HCT116 (cell line): Measurements from ENCODE around the gene CFAP74.

Experiments used
- CBX3 ChIP-seq: IDR thresholded peaks from 2 replicates; pipeline ENCODE4 v1.6.1; 2012; ENCODE audit warnings: low read depth
- CTCF ChIP-seq, 3 experiments: fragments of 200-600 bp in 1 of 3; sonication (generic) in 1 of 3; IDR thresholded peaks in 2 of 3; conservative IDR thresholded peaks in 1 of 3; 2 replicates each; pipeline ENCODE4 v1.5.1; 2012 to 2017; ENCODE audit warnings: low read depth in 2 of 3, low read length in 2 of 3, antibody characterized with exemption in 1 of 3, borderline replicate concordance in 1 of 3, control low read depth in 1 of 3, mild to moderate bottlenecking in 1 of 3, mixed read lengths in 1 of 3, mixed run types in 1 of 3, moderate library complexity in 1 of 3; ENCODE audit not compliant: insufficient read depth in 1 of 3
- TCF7L2 ChIP-seq: IDR thresholded peaks from 2 replicates; pipeline ENCODE4 v1.7.0; 2011; ENCODE audit warnings: borderline replicate concordance, inconsistent platforms; ENCODE audit not compliant: insufficient read depth, insufficient read length; ENCODE audit errors: extremely low read depth
- ZBTB33 ChIP-seq: IDR thresholded peaks from 2 replicates; pipeline ENCODE4 v1.6.1; 2011; ENCODE audit warnings: mild to moderate bottlenecking, low read length, moderate library complexity; ENCODE audit not compliant: insufficient replicate concordance; ENCODE audit errors: extremely low read depth

- TF ChIP-seq TCF7L2: no peak
- TF ChIP-seq CTCF (IDR thresholded peaks at IDR 0.05 in 2 of 3, conservative IDR thresholded peaks at IDR 0.05 in 1 of 3; ENCODE audit: borderline replicate concordance in 1 of 3, insufficient read depth in 1 of 3, low read depth in 2 of 3, low read length in 2 of 3): no peak
- no peak for TF ChIP-seq ZBTB33
- TF ChIP-seq CBX3: no peak
Measured at GRCh38 chr1:2014741-2015735, 11.5 kb upstream of the CFAP74 start.
